HFFc6 (cell line): ENCODE results near the gene C1QL2. TPM values are rescaled to one million over a fixed set of nuclear protein-coding genes. Genes with fewer than 3 reads are reported as not detected.

Experiments used
- DNase-seq: peaks from one replicate; pipeline ENCODE4 v3.0.0-alpha.2; 2018
- H3K27ac Mint-ChIP-seq: 2 replicates; pipeline ENCODE4 v1.8.0; 2020; ENCODE audit warnings: mild to moderate bottlenecking, mixed read lengths
- H3K27me3 Mint-ChIP-seq: 2 replicates; pipeline ENCODE4 v1.8.0; 2021; ENCODE audit warnings: mild to moderate bottlenecking, moderate library complexity, mixed read lengths; ENCODE audit not compliant: insufficient read depth
- H3K36me3 Mint-ChIP-seq: 2 replicates; pipeline ENCODE4 v1.8.0; 2021; ENCODE audit warnings: low read depth, mixed read lengths
- H3K4me1 Mint-ChIP-seq: 2 replicates; pipeline ENCODE4 v1.8.0; 2020; ENCODE audit warnings: low read depth, mixed read lengths
- H3K4me3 Mint-ChIP-seq: 2 replicates; pipeline ENCODE4 v1.8.0; 2020; ENCODE audit warnings: mild to moderate bottlenecking, moderate library complexity, mixed read lengths
- H3K9me3 Mint-ChIP-seq: 2 replicates; pipeline ENCODE4 v1.8.0; 2020; ENCODE audit warnings: mild to moderate bottlenecking, mixed read lengths
- CTCF ChIP-seq: fragments of 200-600 bp; sonication (generic); IDR thresholded peaks from 2 replicates; pipeline ENCODE4 v1.5.0; 2021; ENCODE audit warnings: antibody characterized with exemption, mild to moderate bottlenecking
- total RNA-seq, 6 experiments: library from RNA; stranded (reverse); fragmentation: NEBNext Ultra II Directional; extraction: Animal tissue kit (Norgen Biotek cat#: 25700); gene quantifications; 2 replicates in 1 of 6; 3 replicates in 5 of 6; pipeline ENCODE4 v1.2.3, GENCODE V29; 2021

C1QL2 gene
- total RNA-seq, 6 experiments from 2014 or later: not detected

- no peak for DNase-seq
- Mint-ChIP-seq H3K9me3 (no peaks in the 10 kb centered on the region), H3K4me1 (peaks cover 14% of the 10 kb centered on the region), H3K27ac (no peak overlapping the region), H3K4me3 (no peak overlapping the region), H3K36me3 (no peaks in the 10 kb centered on the region), H3K27me3 (peaks cover 34% of the 10 kb centered on the region)
- TF ChIP-seq CTCF: no peak
These were observed 44.2 kb upstream of the C1QL2 start for GRCh38 chr2:119202610-119203310.

- no peaks in the 10 kb centered on the region for H3K9me3 Mint-ChIP-seq
- no peak overlapping the region for H3K4me3 Mint-ChIP-seq
- H3K27me3 Mint-ChIP-seq: peaks cover 32% of the 10 kb centered on the region
- H3K36me3 Mint-ChIP-seq: no peaks in the 10 kb centered on the region
- H3K27ac Mint-ChIP-seq: no peak overlapping the region
- TF ChIP-seq CTCF: no peak
- peaks cover 23% of the 10 kb centered on the region for H3K4me1 Mint-ChIP-seq
- DNase-seq: no peak
These were observed 43.3 kb upstream of the C1QL2 start for GRCh38 chr2:119201815-119202214.

- no peak for TF ChIP-seq CTCF
- no peaks in the 10 kb centered on the region for H3K9me3 Mint-ChIP-seq
- H3K36me3 Mint-ChIP-seq: peaks cover 5% of the 10 kb centered on the region; the same call in 1 of the 2 replicates
- no peak overlapping the region; the same call in 1 of the 2 replicates for H3K27ac Mint-ChIP-seq
- H3K4me3 Mint-ChIP-seq: peak overlapping the region; percentile 20; the same call in 1 of the 2 replicates
- H3K27me3 Mint-ChIP-seq: peaks cover 19% of the 10 kb centered on the region
- peak; percentile 27 for DNase-seq
- H3K4me1 Mint-ChIP-seq: peaks cover 51% of the 10 kb centered on the region
These were observed 39.8 kb upstream of the C1QL2 start for GRCh38 chr2:119198240-119198840.

- Mint-ChIP-seq H3K4me3 (peak overlapping the region; percentile 27; the same call in 1 of the 2 replicates), H3K27ac (no peak overlapping the region; the same call in 1 of the 2 replicates), H3K4me1 (peaks cover 51% of the 10 kb centered on the region), H3K36me3 (peaks cover 5% of the 10 kb centered on the region; the same call in 1 of the 2 replicates), H3K9me3 (no peaks in the 10 kb centered on the region), H3K27me3 (peaks cover 19% of the 10 kb centered on the region)
- no peak for DNase-seq
- TF ChIP-seq CTCF: no peak
These were observed 39.1 kb upstream of the C1QL2 start for GRCh38 chr2:119197529-119198239.

GRCh38 chr2:119197126-119197405 is 38.5 kb upstream of the C1QL2 start:
- Mint-ChIP-seq H3K36me3 (peaks cover 5% of the 10 kb centered on the region; the same call in 1 of the 2 replicates), H3K27me3 (peaks cover 17% of the 10 kb centered on the region), H3K4me3 (peak overlapping the region; percentile 27; the same call in 1 of the 2 replicates), H3K4me1 (peaks cover 51% of the 10 kb centered on the region), H3K27ac (no peak overlapping the region), H3K9me3 (no peaks in the 10 kb centered on the region)
- no peak for TF ChIP-seq CTCF
- DNase-seq: no peak
